HG03558 (cell line): ENCODE results near the gene MASP1.
"Not testable (repeated sequence)": the region's sequence is repeated elsewhere in the genome, so short reads cannot be mapped to it uniquely, and the experiment has no call there.

Experiments used
- ATAC-seq: cut with Tn5 transposase; IDR thresholded peaks from one replicate; pipeline ENCODE4 v1.9.1; 2021; ENCODE audit warnings: moderate number of reproducible peaks; ENCODE audit not compliant: unreplicated experiment; ENCODE audit errors: extremely low read depth

The MASP1 gene

GRCh38 chr3:187269486-187269885, 22.1 kb downstream of the MASP1 start:
- no peak for ATAC-seq

GRCh38 chr3:187267306-187267705, 24.2 kb downstream of the MASP1 start:
- ATAC-seq, result no peak

GRCh38 chr3:187266691-187267090, 24.8 kb downstream of the MASP1 start:
- ATAC-seq, result no peak

- no peak for ATAC-seq
These were observed 26.0 kb downstream of the MASP1 start for GRCh38 chr3:187265461-187265955.

GRCh38 chr3:187264911-187265310, 26.6 kb downstream of the MASP1 start:
- no peak for ATAC-seq

- no peak for ATAC-seq
These were observed 27.5 kb downstream of the MASP1 start for GRCh38 chr3:187264021-187264420.

- no peak for ATAC-seq
These were observed 28.3 kb downstream of the MASP1 start for GRCh38 chr3:187263270-187263669.

GRCh38 chr3:187262360-187262759, 29.2 kb downstream of the MASP1 start:
- ATAC-seq, result no peak

GRCh38 chr3:187261541-187261969, 30.0 kb downstream of the MASP1 start:
- no peak for ATAC-seq

- ATAC-seq, result no peak
These were observed 32.4 kb downstream of the MASP1 start for GRCh38 chr3:187259171-187259570.

- ATAC-seq, result no peak
These were observed 33.4 kb downstream of the MASP1 start for GRCh38 chr3:187257992-187258692.

GRCh38 chr3:187257471-187257870, 34.1 kb downstream of the MASP1 start:
- no peak for ATAC-seq

- ATAC-seq, result no peak
These were observed 35.4 kb downstream of the MASP1 start for GRCh38 chr3:187256051-187256616.

- no peak for ATAC-seq
These were observed 36.2 kb downstream of the MASP1 start for GRCh38 chr3:187255314-187255713.

GRCh38 chr3:187252311-187252710, 39.2 kb downstream of the MASP1 start:
- ATAC-seq, result no peak

GRCh38 chr3:187251599-187251998, 39.9 kb downstream of the MASP1 start:
- ATAC-seq, result no peak

- ATAC-seq, result no peak
These were observed 44.1 kb downstream of the MASP1 start for GRCh38 chr3:187247398-187247797.

GRCh38 chr3:187243933-187244524, 47.5 kb downstream of the MASP1 start:
- ATAC-seq, result no peak

- ATAC-seq, result no peak
These were observed 48.6 kb downstream of the MASP1 start for GRCh38 chr3:187242900-187243299.

GRCh38 chr3:187242435-187242834, 49.1 kb downstream of the MASP1 start:
- no peak for ATAC-seq

GRCh38 chr3:187238835-187239234, 52.7 kb downstream of the MASP1 start:
- ATAC-seq, result not testable (repeated sequence)

GRCh38 chr3:187238239-187238638, 53.3 kb downstream of the MASP1 start:
- ATAC-seq, result no peak
